ENCODE results near the gene SMOC1. TPM values are rescaled to one million over a fixed set of nuclear protein-coding genes. Genes with fewer than 3 reads are reported as not detected.

Gene SMOC1
- total and polyA plus RNA-seq, 2 of the 8 experiments (the other 6 are each of a cell fraction or from before 2014, with no cell fraction given) = 1.6 to 2.4 TPM

- ChIA-PET CTCF (ENCODE audit: partially characterized antibody) (interaction anchor here (1.7 to 4.2 kb wide), 5 partner anchors 10 to 36 kb away, joined by 3 to 26 read pairs (median 4); no protein-coding TSS in a partner anchor), POLR2A (ENCODE audit: partially characterized antibody) (no interaction called here)
- Histone ChIP-seq H3K9ac (replicated peaks in 1 of 4; ENCODE audit: extremely low read depth in 1 of 4, low read depth in 3 of 4, low read length in 3 of 4) (no peak overlapping the region), H3K4me3 (ENCODE audit: extremely low read depth in 1 of 4, insufficient read depth in 2 of 4, low read depth in 3 of 4, low read length in 4 of 4) (no peak overlapping the region), H4K91ac (replicated peaks; ENCODE audit: insufficient read length, low read length) (no peak overlapping the region), H2BK20ac (ENCODE audit: low read length) (no peak overlapping the region), H3K4me2 (ENCODE audit: insufficient read depth in 1 of 2, low read depth in 2 of 2, low read length in 2 of 2) (no peak overlapping the region), H2BK12ac (ENCODE audit: low read depth, low read length) (no peak overlapping the region), H2AK5ac (ENCODE audit: low read depth, low read length) (no peak overlapping the region), H3K79me2 (ENCODE audit: control insufficient read depth in 1 of 2, insufficient read depth in 2 of 2, low read length in 2 of 2) (no peaks in the 10 kb centered on the region), H2BK15ac (ENCODE audit: low read length) (no peak overlapping the region), H2BK5ac (ENCODE audit: low read depth, low read length) (no peak overlapping the region), H3K56ac (replicated peaks; ENCODE audit: insufficient read length, low read depth, low read length) (no peak overlapping the region), H4K20me1 (replicated peaks in 1 of 2; ENCODE audit: control insufficient read depth in 1 of 2, insufficient read depth in 2 of 2, low read length in 2 of 2) (no peaks in the 10 kb centered on the region), H3K23me2 (ENCODE audit: low read depth, low read length) (no peaks in the 10 kb centered on the region), H3K23ac (ENCODE audit: insufficient read length) (no peak overlapping the region), H3K27ac (ENCODE audit: low read depth, low read length) (no peak overlapping the region), H3K27me3 (replicated peaks in 1 of 4; ENCODE audit: control insufficient read depth in 3 of 4, extremely low read depth in 1 of 4, insufficient read depth in 3 of 4, low read length in 3 of 4) (no peaks in the 10 kb centered on the region), H2AFZ (ENCODE audit: low read length) (no peak overlapping the region), H3K18ac (ENCODE audit: extremely low read depth, low read length) (no peak overlapping the region), H2BK120ac (replicated peaks; ENCODE audit: low read depth, low read length) (no peak overlapping the region), H3K36me3 (ENCODE audit: control insufficient read depth in 2 of 4, insufficient read depth in 4 of 4, low read length in 3 of 4) (no peaks in the 10 kb centered on the region), H3K14ac (ENCODE audit: insufficient read length) (no peak overlapping the region), H3K79me1 (ENCODE audit: low read depth, low read length) (no peaks in the 10 kb centered on the region), H4K5ac (ENCODE audit: insufficient read length, low read depth, low read length) (no peak overlapping the region), H4K8ac (ENCODE audit: extremely low read depth, insufficient read depth, low read length) (no peak overlapping the region), H3K9me3 (ENCODE audit: insufficient read depth in 2 of 2, low read depth in 1 of 2, low read length in 1 of 2) (no peaks in the 10 kb centered on the region), H3K4me1 (replicated peaks in 1 of 4; ENCODE audit: control insufficient read depth in 3 of 4, insufficient read depth in 4 of 4, low read length in 3 of 4) (no peaks in the 10 kb centered on the region), H3K4ac (replicated peaks; ENCODE audit: insufficient read length, low read depth, low read length) (no peak overlapping the region)
- DNase-seq (ENCODE audit: low read depth in 1 of 2, low spot score in 2 of 2) (no peak), FAIRE-seq (no peak)
- no peak for TF ChIP-seq TBP (IDR thresholded peaks at IDR 0.05; ENCODE audit: low read depth, low read length)
- TF ChIP-seq E2F6 (IDR thresholded peaks at IDR 0.05) = no peak
- no peak for TF ChIP-seq JUN (IDR thresholded peaks at IDR 0.05; ENCODE audit: low read depth, low read length)
- no peak for TF ChIP-seq KDM4A (IDR thresholded peaks at IDR 0.05; ENCODE audit: low read depth, low read length, severe bottlenecking)
- no peak for TF ChIP-seq GABPA (IDR thresholded peaks at IDR 0.05; ENCODE audit: borderline replicate concordance, insufficient read depth, low read length)
- no peak for TF ChIP-seq HDAC2 (IDR thresholded peaks at IDR 0.05; ENCODE audit: borderline replicate concordance in 1 of 2, low read depth in 2 of 2, low read length in 2 of 2)
- no peak for TF ChIP-seq TAF1 (IDR thresholded peaks at IDR 0.05; ENCODE audit: low read depth, low read length)
- no peak for TF ChIP-seq EGR1 (IDR thresholded peaks at IDR 0.05; ENCODE audit: borderline replicate concordance, low read depth, low read length)
- TF ChIP-seq CTBP2 (IDR thresholded peaks at IDR 0.05; ENCODE audit: borderline replicate concordance, insufficient read depth, insufficient read length, low read length) = no peak
- TF ChIP-seq GTF2F1 (IDR thresholded peaks at IDR 0.05; ENCODE audit: borderline replicate concordance, low read depth, low read length) = no peak
- TF ChIP-seq CBX5 (IDR thresholded peaks at IDR 0.05; ENCODE audit: low read depth, low read length) = no peak
- TF ChIP-seq BCL11A (IDR thresholded peaks at IDR 0.05; ENCODE audit: low read depth in 2 of 2, low read length in 2 of 2) = no peak
- WGBS, 2 experiments (ENCODE audit: extremely low coverage in 1 of 2, insufficient coverage in 1 of 2, insufficient read length in 1 of 2, insufficient replicate concordance in 2 of 2, low coverage in 1 of 2, low lambda C conversion rate in 2 of 2, missing lambda C conversion rate in 1 of 2) = 91% methylated on average over 11 of the region's 11 CpGs; no CpG with 5 or more reads in 1 of the 2 experiments
These were observed 185.1 kb downstream of the SMOC1 start for GRCh38 chr14:70064136-70064865.

Measured in H1 (cell line).